Measurements from ENCODE around the gene CCNK. TPM values are rescaled to one million over a fixed set of nuclear protein-coding genes. Genes with fewer than 3 reads are reported as not detected.

The CCNK gene
- total RNA-seq, 1 experiment from 2014 or later, result 19.0 TPM

DNA sequence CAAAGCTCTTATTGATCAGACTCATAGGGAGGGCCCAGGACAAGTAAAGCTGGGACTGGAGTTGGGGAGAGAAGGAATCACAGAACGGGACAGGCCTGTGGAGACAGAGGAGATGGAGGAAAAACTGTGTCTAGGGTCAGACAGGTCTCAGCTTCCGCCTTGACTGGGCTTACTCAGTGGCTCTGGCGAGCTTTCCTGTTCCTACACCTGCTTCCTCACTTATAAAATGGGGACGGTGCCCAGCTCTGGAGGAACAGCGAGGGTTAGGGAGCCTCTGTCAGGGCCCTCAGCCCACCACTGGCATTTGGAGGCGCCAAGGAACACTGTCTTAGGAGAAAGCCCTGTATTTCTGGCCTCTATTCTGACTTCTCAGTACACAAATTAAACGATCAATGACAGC is 35.3 kb upstream of the CCNK start:
- Histone ChIP-seq H4K20me1 (ENCODE audit: insufficient read depth) (no peaks in the 10 kb centered on the region; the same call in 1 of the 2 replicates), H3K9me3 (ENCODE audit: insufficient read depth, low read depth) (no peaks in the 10 kb centered on the region), H3K4me3 (no peak overlapping the region), H3K27ac (no peak overlapping the region), H3K79me2 (ENCODE audit: low read depth) (no peaks in the 10 kb centered on the region), H3K4me1 (replicated peaks; ENCODE audit: insufficient read depth) (no peaks in the 10 kb centered on the region), H3K36me3 (ENCODE audit: low read depth) (no peaks in the 10 kb centered on the region), H3K4me2 (no peak overlapping the region), H3K27me3 (ENCODE audit: insufficient read depth, low read depth) (no peaks in the 10 kb centered on the region), H2AFZ (no peak overlapping the region), H3F3A (ENCODE audit: insufficient read depth, low read depth) (no peaks in the 10 kb centered on the region), H3K9me2 (ENCODE audit: insufficient read depth) (no peaks in the 10 kb centered on the region)
- TF ChIP-seq EZH2 (IDR thresholded peaks at IDR 0.05; ENCODE audit: low read depth) (no peak), CTCF (conservative IDR thresholded peaks at IDR 0.05) (no peak)
- DNase-seq, result no peak
- no TSS peak for BruUV-seq (replicated peaks)
- POLR2A ChIA-PET (ENCODE audit: unreplicated experiment), result no interaction called here
- intact Hi-C loops (cut with micrococcal nuclease; ENCODE audit: unreplicated experiment), result no loop called here
- CTCF ChIA-PET, result no interaction called here

GRCh38 chr14:99447739-99448138 is 33.5 kb upstream of the CCNK start:
- Histone ChIP-seq H4K20me1 (ENCODE audit: insufficient read depth) (no peaks in the 10 kb centered on the region), H3K27me3 (ENCODE audit: insufficient read depth, low read depth) (no peaks in the 10 kb centered on the region), H2AFZ (no peak overlapping the region), H3K36me3 (ENCODE audit: low read depth) (no peaks in the 10 kb centered on the region), H3K4me3 (no peak overlapping the region), H3K9me2 (ENCODE audit: insufficient read depth) (no peaks in the 10 kb centered on the region), H3K9me3 (ENCODE audit: insufficient read depth, low read depth) (no peaks in the 10 kb centered on the region), H3F3A (ENCODE audit: insufficient read depth, low read depth) (no peaks in the 10 kb centered on the region), H3K4me2 (no peak overlapping the region), H3K79me2 (ENCODE audit: low read depth) (no peaks in the 10 kb centered on the region), H3K4me1 (replicated peaks; ENCODE audit: insufficient read depth) (no peaks in the 10 kb centered on the region), H3K27ac (no peak overlapping the region)
- DNase-seq, result no peak
- TF ChIP-seq CTCF (conservative IDR thresholded peaks at IDR 0.05) (no peak), EZH2 (IDR thresholded peaks at IDR 0.05; ENCODE audit: low read depth) (no peak)
- ChIA-PET CTCF (no interaction called here), POLR2A (ENCODE audit: unreplicated experiment) (no interaction called here)
- no TSS peak for BruUV-seq (replicated peaks)
- intact Hi-C loops (cut with micrococcal nuclease; ENCODE audit: unreplicated experiment), result no loop called here

- intact Hi-C loops (cut with micrococcal nuclease; ENCODE audit: unreplicated experiment), result no loop called here
- no peaks in the 10 kb centered on the region for H3F3A ChIP-seq (ENCODE audit: insufficient read depth, low read depth)
Observed at GRCh38 chr14:99450266-99450665, 30.9 kb upstream of the CCNK start.

More at GRCh38 chr14:99450266-99450665, 30.9 kb upstream of the CCNK start:
- Histone ChIP-seq H3K36me3 (ENCODE audit: low read depth) (no peaks in the 10 kb centered on the region), H3K9me3 (ENCODE audit: insufficient read depth, low read depth) (no peaks in the 10 kb centered on the region), H3K4me2 (no peak overlapping the region), H4K20me1 (ENCODE audit: insufficient read depth) (no peaks in the 10 kb centered on the region), H3K9me2 (ENCODE audit: insufficient read depth) (no peaks in the 10 kb centered on the region), H3K79me2 (ENCODE audit: low read depth) (no peaks in the 10 kb centered on the region), H3K4me3 (no peak overlapping the region), H3K27me3 (ENCODE audit: insufficient read depth, low read depth) (no peaks in the 10 kb centered on the region), H3K4me1 (replicated peaks; ENCODE audit: insufficient read depth) (no peaks in the 10 kb centered on the region), H2AFZ (no peak overlapping the region), H3K27ac (no peak overlapping the region)
- no peak for TF ChIP-seq CTCF (conservative IDR thresholded peaks at IDR 0.05)
- no peak for TF ChIP-seq EZH2 (IDR thresholded peaks at IDR 0.05; ENCODE audit: low read depth)
- POLR2A ChIA-PET (ENCODE audit: unreplicated experiment), result no interaction called here
- BruUV-seq (replicated peaks), result no TSS peak
- no peak for DNase-seq
- CTCF ChIA-PET, result no interaction called here
